HCT116 (cell line): ENCODE measurements around the gene AFAP1L2. TPM values are rescaled to one million over a fixed set of nuclear protein-coding genes. Genes with fewer than 3 reads are reported as not detected.

Source experiments
- ATAC-seq: fragments of 200-7000 bp; cut with Tn5 transposase; 2 replicates; pipeline ENCODE4 v1.9.1; 2020; ENCODE audit warnings: mild to moderate bottlenecking, moderate library complexity
- BruUV-seq: library from RNA; stranded (reverse); fragments of 400-500 nt; replicated peaks from 2 replicates; lab custom pipeline; 2021; lab: Mats Ljungman, UMichigan
- CTCF ChIA-PET: fragments of 300-600 bp; sonication (Branson Sonifier 250); formaldehyde crosslinking; loops from one replicate; lab custom pipeline; 2021; ENCODE audit warnings: antibody characterized with exemption; lab: Charles Lee
- POLR2A ChIA-PET: fragments of 300-600, 350-600 bp; sonication (Branson Sonifier 250); formaldehyde crosslinking; loops from one replicate; lab custom pipeline; 2021; ENCODE audit warnings: antibody characterized with exemption; lab: Charles Lee
- RAD21 ChIA-PET, 2 experiments: fragments of 300-600 bp; sonication (Branson Sonifier 250); formaldehyde crosslinking; loops; one replicate each; lab custom pipeline; 2023; ENCODE audit warnings: low total read pairs in 2 of 2; ENCODE audit not compliant: uncharacterized antibody in 2 of 2, unreplicated experiment in 2 of 2, low non-redundant PET in 1 of 2; lab: Charles Lee
- DNase-seq: peaks from one replicate; pipeline ENCODE4 v3.0.0-alpha.2; 2010; ENCODE audit warnings: low read depth, low spot score
- H2AFZ ChIP-seq: fragments of 200-600 bp; shearing (Covaris generic), sonication (generic); 2 replicates; pipeline ENCODE4 v1.6.1; 2017; ENCODE audit warnings: low read depth, mixed run types, mixed read lengths, antibody characterized with exemption, low read length; ENCODE audit not compliant: poor library complexity, severe bottlenecking
- H3K27ac ChIP-seq: 2 replicates; pipeline ENCODE4 v1.5.1; 2012; ENCODE audit warnings: low read depth, low read length
- H3K27me3 ChIP-seq: fragments of 200-600 bp; sonication (generic); 2 replicates; pipeline ENCODE4 v1.6.1; 2016; ENCODE audit warnings: mixed run types, low read length, mixed read lengths; ENCODE audit not compliant: insufficient read depth
- H3K36me3 ChIP-seq, 2 experiments: fragments of 200-500 bp in 1 of 2; fragments of 200-600 bp in 1 of 2; sonication (Bioruptor generic) in 1 of 2; sonication (generic) in 1 of 2; 2 replicates each; pipeline versions ENCODE4 v1.5.1 to v1.6.1; 2014 to 2016; ENCODE audit warnings: low read length in 2 of 2, inconsistent platforms in 1 of 2, mixed read lengths in 1 of 2, mixed run types in 1 of 2; ENCODE audit not compliant: insufficient read depth in 2 of 2, control insufficient read depth in 1 of 2
- H3K4me1 ChIP-seq, 2 experiments: fragments of 200-600 bp in 1 of 2; sonication (generic) in 1 of 2; 2 replicates each; pipeline versions ENCODE4 v1.5.1 to v1.6.1; 2012 to 2017; ENCODE audit warnings: low read length in 2 of 2, inconsistent platforms in 1 of 2, mild to moderate bottlenecking in 1 of 2, mixed read lengths in 1 of 2, mixed run types in 1 of 2, moderate library complexity in 1 of 2; ENCODE audit not compliant: insufficient read depth in 2 of 2, control insufficient read depth in 1 of 2
- H3K4me2 ChIP-seq: fragments of 200-600 bp; sonication (generic); 2 replicates; pipeline ENCODE4 v1.6.1; 2017; ENCODE audit warnings: mixed run types, low read length, mixed read lengths
- H3K4me3 ChIP-seq, 2 experiments: fragments of 200-600 bp in 1 of 2; sonication (generic) in 1 of 2; replicated peaks in 1 of 2; 2 replicates each; pipeline ENCODE4 v1.5.1; 2011 to 2016; ENCODE audit warnings: low read length in 2 of 2, control low read depth in 1 of 2, low read depth in 1 of 2, mild to moderate bottlenecking in 1 of 2, mixed read lengths in 1 of 2, mixed run types in 1 of 2
- H3K79me2 ChIP-seq: fragments of 200-600 bp; sonication (generic); 2 replicates; pipeline ENCODE4 v1.6.1; 2017; ENCODE audit warnings: mild to moderate bottlenecking, mixed run types, low read length, moderate library complexity, mixed read lengths; ENCODE audit not compliant: insufficient read depth
- H3K9ac ChIP-seq: fragments of 200-600 bp; sonication (generic); 2 replicates; pipeline ENCODE4 v1.6.1; 2016; ENCODE audit warnings: low read length, mixed read lengths
- H3K9me2 ChIP-seq: fragments of 200-600 bp; sonication (generic), shearing (Covaris generic); 2 replicates; pipeline ENCODE4 v1.6.1; 2017; ENCODE audit warnings: mixed run types, mild to moderate bottlenecking, moderate library complexity; ENCODE audit not compliant: insufficient read depth
- H3K9me3 ChIP-seq, 2 experiments: fragments of 200-500 bp in 1 of 2; fragments of 200-600 bp in 1 of 2; sonication (Bioruptor generic) in 1 of 2; sonication (generic) in 1 of 2; 2 replicates each; pipeline ENCODE4 v1.6.1; 2014 to 2017; ENCODE audit warnings: low read length in 2 of 2, mixed read lengths in 2 of 2, inconsistent platforms in 1 of 2, low read depth in 1 of 2, mild to moderate bottlenecking in 1 of 2, mixed run types in 1 of 2, moderate library complexity in 1 of 2; ENCODE audit not compliant: control insufficient read depth in 1 of 2, insufficient read depth in 1 of 2
- H4K20me1 ChIP-seq: fragments of 200-600 bp; sonication (generic), shearing (Covaris generic); 2 replicates; pipeline ENCODE4 v1.6.1; 2017; ENCODE audit warnings: mixed run types, mild to moderate bottlenecking, moderate library complexity; ENCODE audit not compliant: insufficient read depth
- ATF3 ChIP-seq: IDR thresholded peaks from 2 replicates; pipeline ENCODE4 v1.6.1; 2012
- CEBPB ChIP-seq: IDR thresholded peaks from 2 replicates; pipeline ENCODE4 v1.6.1; 2012; ENCODE audit warnings: low read depth
- EGR1 ChIP-seq: IDR thresholded peaks from 2 replicates; pipeline ENCODE4 v1.6.1; 2012; ENCODE audit warnings: low read depth
- ELF1 ChIP-seq: IDR thresholded peaks from 2 replicates; pipeline ENCODE4 v1.6.1; 2012; ENCODE audit warnings: low read depth, borderline replicate concordance
- EZH2phosphoT487 ChIP-seq: fragments of 200-600 bp; IDR thresholded peaks from 2 replicates; pipeline ENCODE4 v1.6.1; 2018; ENCODE audit warnings: antibody characterized with exemption, borderline replicate concordance
- TCF7L2 ChIP-seq: IDR thresholded peaks from 2 replicates; pipeline ENCODE4 v1.7.0; 2011; ENCODE audit warnings: borderline replicate concordance, inconsistent platforms; ENCODE audit not compliant: insufficient read depth, insufficient read length; ENCODE audit errors: extremely low read depth
- ZFX ChIP-seq: fragments of 450-650 bp; IDR thresholded peaks from 2 replicates; pipeline ENCODE4 v1.6.1; 2017
- ZNF274 ChIP-seq: fragments of 200-500 bp; sonication (Bioruptor generic); IDR thresholded peaks from 2 replicates; pipeline ENCODE4 v1.6.1; 2014; ENCODE audit warnings: mild to moderate bottlenecking, low read depth, low read length, inconsistent platforms
- intact Hi-C: fragments of 100-400 bp; cut with micrococcal nuclease; formaldehyde crosslinking; loops from 2 replicates; pipeline ENCODE4 v1.10.0; 2022
- total RNA-seq: library from RNA; stranded (reverse); gene quantifications from one replicate; pipeline ENCODE4 v1.2.1, GENCODE V29; 2021; ENCODE audit not compliant: unreplicated experiment
- TF ChIP-seq, protein P1 (sequence below): IDR thresholded peaks from 2 replicates; pipeline ENCODE4 v1.6.1; 2012; ENCODE audit warnings: low read depth

The AFAP1L2 gene
- total RNA-seq, 1 experiment from 2014 or later, result 0.93 TPM

GRCh38 chr10:114290038-114290437, 114.3 kb downstream of the AFAP1L2 start:
- no TSS peak for BruUV-seq
- no peaks in the 10 kb centered on the region for H3K79me2 ChIP-seq
- no peak overlapping the region for H3K27ac ChIP-seq
- intact Hi-C loops, result no loop called here
- DNase-seq (no peak), ATAC-seq (no peak)
- ChIA-PET RAD21 (no interaction called here), POLR2A (no interaction called here), CTCF (no interaction called here)
- no peaks in the 10 kb centered on the region for H4K20me1 ChIP-seq
- H3K9me2 ChIP-seq, result no peaks in the 10 kb centered on the region
- H3K4me2 ChIP-seq, result no peak overlapping the region
- no peak overlapping the region for H3K9ac ChIP-seq
- H3K9me3 ChIP-seq, result peaks cover 6 to 8% of the 10 kb centered on the region in 2 experiments; a peak in 1 of 4 replicates
- H3K4me1 ChIP-seq, result no peaks in the 10 kb centered on the region
- no peak overlapping the region for H3K4me3 ChIP-seq
- no peaks in the 10 kb centered on the region for H3K36me3 ChIP-seq
- H2AFZ ChIP-seq, result no peak overlapping the region
- H3K27me3 ChIP-seq, result no peaks in the 10 kb centered on the region
- TF ChIP-seq, protein P1, sequence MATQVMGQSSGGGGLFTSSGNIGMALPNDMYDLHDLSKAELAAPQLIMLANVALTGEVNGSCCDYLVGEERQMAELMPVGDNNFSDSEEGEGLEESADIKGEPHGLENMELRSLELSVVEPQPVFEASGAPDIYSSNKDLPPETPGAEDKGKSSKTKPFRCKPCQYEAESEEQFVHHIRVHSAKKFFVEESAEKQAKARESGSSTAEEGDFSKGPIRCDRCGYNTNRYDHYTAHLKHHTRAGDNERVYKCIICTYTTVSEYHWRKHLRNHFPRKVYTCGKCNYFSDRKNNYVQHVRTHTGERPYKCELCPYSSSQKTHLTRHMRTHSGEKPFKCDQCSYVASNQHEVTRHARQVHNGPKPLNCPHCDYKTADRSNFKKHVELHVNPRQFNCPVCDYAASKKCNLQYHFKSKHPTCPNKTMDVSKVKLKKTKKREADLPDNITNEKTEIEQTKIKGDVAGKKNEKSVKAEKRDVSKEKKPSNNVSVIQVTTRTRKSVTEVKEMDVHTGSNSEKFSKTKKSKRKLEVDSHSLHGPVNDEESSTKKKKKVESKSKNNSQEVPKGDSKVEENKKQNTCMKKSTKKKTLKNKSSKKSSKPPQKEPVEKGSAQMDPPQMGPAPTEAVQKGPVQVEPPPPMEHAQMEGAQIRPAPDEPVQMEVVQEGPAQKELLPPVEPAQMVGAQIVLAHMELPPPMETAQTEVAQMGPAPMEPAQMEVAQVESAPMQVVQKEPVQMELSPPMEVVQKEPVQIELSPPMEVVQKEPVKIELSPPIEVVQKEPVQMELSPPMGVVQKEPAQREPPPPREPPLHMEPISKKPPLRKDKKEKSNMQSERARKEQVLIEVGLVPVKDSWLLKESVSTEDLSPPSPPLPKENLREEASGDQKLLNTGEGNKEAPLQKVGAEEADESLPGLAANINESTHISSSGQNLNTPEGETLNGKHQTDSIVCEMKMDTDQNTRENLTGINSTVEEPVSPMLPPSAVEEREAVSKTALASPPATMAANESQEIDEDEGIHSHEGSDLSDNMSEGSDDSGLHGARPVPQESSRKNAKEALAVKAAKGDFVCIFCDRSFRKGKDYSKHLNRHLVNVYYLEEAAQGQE, result no peak
- no peak for TF ChIP-seq ZFX
- no peak for TF ChIP-seq ATF3
- no peak for TF ChIP-seq EGR1
- TF ChIP-seq EZH2phosphoT487, result no peak
- no peak for TF ChIP-seq ELF1
- no peak for TF ChIP-seq TCF7L2
- TF ChIP-seq ZNF274, result no peak
- no peak for TF ChIP-seq CEBPB
